Measurements from ENCODE around the gene DYRK1A.

DNA sequence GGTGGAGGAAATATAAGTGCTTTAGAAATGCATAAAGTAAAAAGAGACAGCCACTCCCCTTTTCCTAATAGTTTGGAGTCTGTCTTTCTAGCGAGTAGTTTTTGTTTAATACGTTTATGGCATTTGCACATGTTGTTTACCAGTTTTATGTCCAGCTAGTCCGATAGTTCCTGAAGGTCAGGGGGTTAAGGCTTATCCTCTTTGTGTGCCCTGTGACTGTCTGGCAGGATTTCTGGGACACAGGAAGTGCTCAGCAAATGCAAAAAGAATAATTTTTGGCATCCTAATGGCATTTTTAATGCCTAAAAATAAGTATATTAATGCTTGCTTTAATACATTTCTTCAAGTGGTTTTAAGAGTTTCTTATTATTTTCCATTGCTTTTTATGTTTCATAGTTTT, 58.4 kb downstream of the DYRK1A start:
- TF ChIP-seq, protein P1, sequence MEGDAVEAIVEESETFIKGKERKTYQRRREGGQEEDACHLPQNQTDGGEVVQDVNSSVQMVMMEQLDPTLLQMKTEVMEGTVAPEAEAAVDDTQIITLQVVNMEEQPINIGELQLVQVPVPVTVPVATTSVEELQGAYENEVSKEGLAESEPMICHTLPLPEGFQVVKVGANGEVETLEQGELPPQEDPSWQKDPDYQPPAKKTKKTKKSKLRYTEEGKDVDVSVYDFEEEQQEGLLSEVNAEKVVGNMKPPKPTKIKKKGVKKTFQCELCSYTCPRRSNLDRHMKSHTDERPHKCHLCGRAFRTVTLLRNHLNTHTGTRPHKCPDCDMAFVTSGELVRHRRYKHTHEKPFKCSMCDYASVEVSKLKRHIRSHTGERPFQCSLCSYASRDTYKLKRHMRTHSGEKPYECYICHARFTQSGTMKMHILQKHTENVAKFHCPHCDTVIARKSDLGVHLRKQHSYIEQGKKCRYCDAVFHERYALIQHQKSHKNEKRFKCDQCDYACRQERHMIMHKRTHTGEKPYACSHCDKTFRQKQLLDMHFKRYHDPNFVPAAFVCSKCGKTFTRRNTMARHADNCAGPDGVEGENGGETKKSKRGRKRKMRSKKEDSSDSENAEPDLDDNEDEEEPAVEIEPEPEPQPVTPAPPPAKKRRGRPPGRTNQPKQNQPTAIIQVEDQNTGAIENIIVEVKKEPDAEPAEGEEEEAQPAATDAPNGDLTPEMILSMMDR (conservative IDR thresholded peaks at IDR 0.05; ENCODE audit: low read length): no peak
- no peak for TF ChIP-seq EZH2phosphoT487 (IDR thresholded peaks at IDR 0.05; ENCODE audit: borderline replicate concordance, low read depth, low read length)
